Brain microvascular endothelial cell (primary cell): Measurements from ENCODE around the gene CHCHD3.

Experiments used
- DNase-seq: peaks from one replicate; pipeline ENCODE4 v3.0.0-alpha.2; 2020
- H3K27ac ChIP-seq: fragments of 250-450 bp; sonication (Bioruptor Pico); 2 replicates; pipeline ENCODE4 v1.5.1; 2020; ENCODE audit warnings: mild to moderate bottlenecking, moderate library complexity
- H3K27me3 ChIP-seq: fragments of 250-450 bp; sonication (Bioruptor Pico); replicated peaks from 2 replicates; pipeline ENCODE4 v1.5.1; 2020; ENCODE audit warnings: mild to moderate bottlenecking
- H3K36me3 ChIP-seq: fragments of 250-450 bp; sonication (Bioruptor Pico); replicated peaks from 2 replicates; pipeline ENCODE4 v1.5.1; 2020; ENCODE audit warnings: mild to moderate bottlenecking
- H3K4me3 ChIP-seq: 2 replicates; pipeline ENCODE4 v1.5.1; 2011; ENCODE audit warnings: low read depth, mild to moderate bottlenecking, control low read depth, low read length, moderate library complexity
- in situ Hi-C: cut with HindIII; loops from 2 replicates; pipeline ENCODE4 v1.10.0; 2017; ENCODE audit warnings: low sequenced_read_pairs, low pct_ligation_motif_present
- TF ChIP-seq, protein P1 (sequence below): IDR thresholded peaks from 2 replicates; pipeline ENCODE4 v1.5.1; 2011; ENCODE audit warnings: low read depth, mild to moderate bottlenecking, moderate library complexity, low read length, control low read depth, inconsistent platforms; ENCODE audit errors: missing control alignments

Gene CHCHD3

DNA sequence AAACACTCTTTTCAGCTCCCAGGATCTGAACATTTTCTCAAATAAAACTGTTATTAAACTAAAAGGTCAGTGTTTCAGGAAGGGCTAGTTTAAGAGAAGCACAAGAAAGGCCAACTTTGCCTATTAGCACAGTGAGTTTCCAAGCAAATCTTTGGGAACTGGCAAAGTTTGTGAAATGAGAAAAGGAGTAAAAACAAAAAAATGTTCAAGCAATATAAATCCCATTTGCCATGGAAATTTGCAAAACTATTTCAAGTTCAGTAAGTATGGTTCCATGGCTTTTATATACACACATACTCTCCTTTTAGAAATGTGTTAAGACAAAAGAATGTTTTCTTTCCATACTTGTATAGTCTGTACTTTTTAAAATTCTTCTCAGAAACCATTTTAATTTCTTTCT lies 51.5 kb downstream of the CHCHD3 start:
- Histone ChIP-seq H3K4me3 (no peak overlapping the region), H3K27ac (no peak overlapping the region), H3K27me3 (no peaks in the 10 kb centered on the region), H3K36me3 (no peaks in the 10 kb centered on the region)
- in situ Hi-C loops = no loop called here
- no peak for DNase-seq
- TF ChIP-seq, protein P1, sequence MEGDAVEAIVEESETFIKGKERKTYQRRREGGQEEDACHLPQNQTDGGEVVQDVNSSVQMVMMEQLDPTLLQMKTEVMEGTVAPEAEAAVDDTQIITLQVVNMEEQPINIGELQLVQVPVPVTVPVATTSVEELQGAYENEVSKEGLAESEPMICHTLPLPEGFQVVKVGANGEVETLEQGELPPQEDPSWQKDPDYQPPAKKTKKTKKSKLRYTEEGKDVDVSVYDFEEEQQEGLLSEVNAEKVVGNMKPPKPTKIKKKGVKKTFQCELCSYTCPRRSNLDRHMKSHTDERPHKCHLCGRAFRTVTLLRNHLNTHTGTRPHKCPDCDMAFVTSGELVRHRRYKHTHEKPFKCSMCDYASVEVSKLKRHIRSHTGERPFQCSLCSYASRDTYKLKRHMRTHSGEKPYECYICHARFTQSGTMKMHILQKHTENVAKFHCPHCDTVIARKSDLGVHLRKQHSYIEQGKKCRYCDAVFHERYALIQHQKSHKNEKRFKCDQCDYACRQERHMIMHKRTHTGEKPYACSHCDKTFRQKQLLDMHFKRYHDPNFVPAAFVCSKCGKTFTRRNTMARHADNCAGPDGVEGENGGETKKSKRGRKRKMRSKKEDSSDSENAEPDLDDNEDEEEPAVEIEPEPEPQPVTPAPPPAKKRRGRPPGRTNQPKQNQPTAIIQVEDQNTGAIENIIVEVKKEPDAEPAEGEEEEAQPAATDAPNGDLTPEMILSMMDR = no peak

DNA sequence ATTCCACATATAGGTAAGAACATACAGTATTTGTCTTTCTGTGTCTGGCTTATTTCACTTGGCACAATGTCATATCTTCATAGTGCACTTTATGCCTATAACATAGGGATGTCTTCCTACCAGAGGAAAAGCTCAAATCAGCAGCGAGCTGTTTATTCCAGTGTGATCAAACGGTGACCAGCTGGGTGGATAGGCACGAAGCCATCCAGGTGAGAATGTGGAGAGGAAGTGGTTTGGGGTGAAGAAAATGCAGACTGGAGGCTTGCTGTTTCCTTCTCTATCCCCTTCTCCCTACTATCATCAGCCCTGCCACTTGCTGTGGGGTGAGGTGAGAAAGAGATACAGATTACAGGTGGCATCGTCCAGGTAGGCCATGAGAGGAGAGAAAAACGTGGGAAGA lies 52.4 kb downstream of the CHCHD3 start:
- H3K4me3 ChIP-seq = no peak overlapping the region
- TF ChIP-seq, protein P1 = no peak
- in situ Hi-C loops = no loop called here
- no peaks in the 10 kb centered on the region for H3K27me3 ChIP-seq
- DNase-seq = no peak
- H3K27ac ChIP-seq = no peak overlapping the region
- H3K36me3 ChIP-seq = no peaks in the 10 kb centered on the region

DNA sequence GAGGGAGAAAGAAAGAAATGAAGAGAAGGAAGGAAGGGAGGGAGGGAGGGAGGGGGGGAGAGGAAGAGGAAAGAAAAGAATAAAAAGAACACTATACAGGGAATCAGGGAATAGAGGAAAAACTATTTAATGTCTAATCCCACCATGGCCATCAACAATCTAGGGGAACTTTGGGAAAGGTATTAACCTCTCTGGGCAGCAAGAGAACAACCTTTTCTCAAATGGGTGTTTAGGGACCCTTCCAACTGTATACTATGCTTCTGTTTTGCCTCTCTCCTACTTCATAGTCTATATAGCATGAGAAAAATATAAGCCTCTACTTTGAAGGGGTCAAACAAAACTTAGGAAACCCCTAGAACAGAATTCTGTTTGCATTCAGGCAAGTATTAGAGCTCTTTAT lies 54.5 kb downstream of the CHCHD3 start:
- Histone ChIP-seq H3K36me3 (no peaks in the 10 kb centered on the region), H3K27ac (no peak overlapping the region), H3K27me3 (no peaks in the 10 kb centered on the region), H3K4me3 (no peak overlapping the region)
- DNase-seq = no peak
- TF ChIP-seq, protein P1 = no peak
- in situ Hi-C loops = no loop called here

DNA sequence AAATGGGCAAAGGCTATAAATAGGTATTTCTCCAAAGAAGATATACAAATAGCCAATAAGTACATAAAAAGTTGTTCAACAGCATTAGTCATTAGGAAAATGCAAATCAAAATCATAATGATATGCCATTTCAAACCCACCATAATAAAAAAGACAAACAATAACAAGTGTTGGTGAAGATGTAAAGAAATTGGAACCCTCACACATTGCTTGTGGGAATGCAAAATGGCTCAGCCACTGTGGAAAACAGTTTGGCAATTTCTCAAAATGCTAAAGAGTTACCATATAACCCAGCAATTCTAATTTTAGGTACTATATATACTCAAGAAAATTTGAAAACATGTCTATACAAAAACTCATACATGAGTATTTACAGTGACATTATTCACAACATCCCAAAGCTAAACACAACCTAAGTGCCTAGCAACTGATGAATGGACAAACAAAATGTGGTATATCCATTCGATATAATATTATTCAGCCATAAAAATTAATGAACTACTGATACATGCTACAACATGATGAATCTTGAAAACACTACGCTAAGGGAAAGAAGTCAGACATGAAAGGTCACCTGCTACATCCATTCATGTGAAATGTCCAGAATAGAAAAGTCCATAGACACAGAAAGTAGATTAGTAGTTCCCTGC lies 55.6 kb downstream of the CHCHD3 start:
- Histone ChIP-seq H3K27me3 (no peaks in the 10 kb centered on the region), H3K36me3 (no peaks in the 10 kb centered on the region)
- TF ChIP-seq, protein P1 = no peak

DNA sequence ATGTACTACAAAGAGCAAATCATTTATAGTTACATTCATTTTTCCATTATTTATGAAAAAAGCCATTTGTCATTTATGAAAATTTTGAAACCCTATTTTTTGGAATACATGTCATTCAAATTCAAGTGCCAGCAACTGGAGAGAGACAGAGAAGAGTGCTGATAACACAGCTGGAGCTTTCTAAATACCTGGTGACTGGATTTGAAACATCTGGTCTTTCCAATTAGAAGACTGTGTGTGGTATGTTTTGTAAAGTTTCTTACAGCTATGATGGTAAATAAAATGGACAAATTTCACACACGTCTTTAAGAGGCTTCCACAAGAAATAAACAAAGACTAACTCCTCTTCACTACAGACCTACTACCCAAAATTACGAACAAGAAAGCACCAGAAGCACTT lies 56.8 kb downstream of the CHCHD3 start:
- H3K36me3 ChIP-seq = no peaks in the 10 kb centered on the region
- H3K27ac ChIP-seq = no peak overlapping the region
- H3K4me3 ChIP-seq = no peak overlapping the region
- no peaks in the 10 kb centered on the region for H3K27me3 ChIP-seq
- DNase-seq = no peak
- TF ChIP-seq, protein P1 = no peak
- in situ Hi-C loops = no loop called here

More for the DNA sequence above, 55.6 kb downstream of the CHCHD3 start:
- in situ Hi-C loops = no loop called here
- no peak for DNase-seq
- Histone ChIP-seq H3K4me3 (no peak overlapping the region), H3K27ac (no peak overlapping the region)

DNA sequence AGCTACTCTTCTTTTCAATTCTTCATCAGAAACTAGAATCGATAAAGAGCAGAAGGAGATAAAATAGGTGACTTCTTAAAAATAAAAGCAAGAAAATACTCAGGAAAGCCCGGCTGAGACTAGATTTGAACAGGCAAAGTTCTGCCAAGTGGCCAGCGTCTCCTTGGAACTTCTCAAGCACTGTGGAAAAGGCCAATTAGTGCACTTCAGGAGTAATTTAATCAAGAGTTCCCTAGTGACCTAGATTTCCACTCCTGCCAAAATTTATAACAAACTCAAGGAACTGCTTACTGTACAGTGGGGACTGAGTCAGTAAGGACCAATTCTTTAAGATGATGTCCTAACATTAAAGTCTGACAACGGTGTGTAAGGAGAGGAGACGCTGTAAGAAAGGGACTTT lies 57.3 kb downstream of the CHCHD3 start:
- TF ChIP-seq, protein P1 = no peak
- DNase-seq = no peak
- in situ Hi-C loops = no loop called here
- Histone ChIP-seq H3K27ac (no peak overlapping the region), H3K27me3 (no peaks in the 10 kb centered on the region), H3K4me3 (no peak overlapping the region), H3K36me3 (no peaks in the 10 kb centered on the region)
